Tibial artery (tissue), 4 donors: ENCODE measurements around the gene DARS1.

ENCODE experiments used
- DNase-seq, 2 donors: peaks; one replicate each; pipeline ENCODE4 v3.0.0-alpha.2; 2019
- H3K27ac ChIP-seq, 2 donors: fragments of 200-600 bp; sonication (generic) in 1 of 2; 1 replicate in 1 of 2; 2 replicates in 1 of 2; pipeline ENCODE4 v1.5.1; 2018 to 2019; ENCODE audit warnings: mild to moderate bottlenecking in 1 of 2
- H3K27me3 ChIP-seq, 2 donors: fragments of 200-600 bp; sonication (generic) in 1 of 2; one replicate each; pipeline versions ENCODE4 v1.5.1 to v1.6.0; 2016 to 2019
- H3K36me3 ChIP-seq, 3 donors: fragments of 200-600 bp; sonication (generic) in 2 of 3; one replicate each; pipeline ENCODE4 v1.5.1; 2016 to 2019; ENCODE audit warnings: mild to moderate bottlenecking in 2 of 3
- H3K4me1 ChIP-seq, 4 donors: fragments of 200-600 bp; sonication (generic) in 2 of 4; 1 replicate in 3 of 4; 2 replicates in 1 of 4; pipeline ENCODE4 v1.5.1; 2016 to 2019
- H3K4me3 ChIP-seq, 2 donors: fragments of 200-600 bp; sonication (generic) in 1 of 2; 1 replicate in 1 of 2; 2 replicates in 1 of 2; pipeline ENCODE4 v1.5.1; 2018 to 2019; ENCODE audit warnings: mild to moderate bottlenecking in 2 of 2
- H3K9me3 ChIP-seq, 3 donors: fragments of 200-600 bp; sonication (generic) in 1 of 3; one replicate each; pipeline ENCODE4 v1.5.1; 2016 to 2019
- intact Hi-C: fragments of 100-400 bp; cut with DNase I; formaldehyde crosslinking; loops from one replicate; pipeline ENCODE4 v1.15.0; 2023; ENCODE audit warnings: low total_unique reads
- TF ChIP-seq, protein P1 (sequence below), 2 experiments: fragments of 200-600 bp in 1 of 2; fragments of 450-650 bp in 1 of 2; IDR thresholded peaks; one replicate each; pipeline ENCODE4 v1.5.1; 2017 to 2019; ENCODE audit warnings: antibody characterized with exemption in 2 of 2, mild to moderate bottlenecking in 1 of 2, moderate library complexity in 1 of 2

Gene DARS1

DNA sequence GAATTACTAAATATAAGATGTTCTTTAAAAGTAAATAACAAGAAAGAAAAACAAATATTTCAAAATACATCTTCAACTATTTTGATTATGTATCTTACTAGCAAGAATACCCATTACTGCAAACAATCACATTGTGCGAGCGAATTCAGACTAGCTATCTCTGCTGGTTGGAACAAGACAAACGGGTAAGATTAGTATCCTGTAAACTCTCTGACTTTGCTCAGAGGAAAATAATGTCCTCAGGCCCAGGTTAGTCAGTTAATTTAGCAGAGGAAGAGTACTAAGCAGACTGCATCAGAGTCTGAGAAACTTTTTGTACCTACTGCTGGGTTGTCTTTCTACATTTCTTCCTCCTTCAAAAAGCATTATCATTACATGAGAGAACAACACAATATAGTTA, 58.8 kb downstream of the DARS1 start:
- Histone ChIP-seq H3K27me3 (no peaks in the 10 kb centered on the region), H3K36me3 (peaks cover 20 to 57% (median 32%) of the 10 kb centered on the region in 3 donors), H3K4me1 (peaks cover 0 to 4% (median 0%) of the 10 kb centered on the region in 4 donors), H3K4me3 (no peak overlapping the region), H3K27ac (no peak overlapping the region), H3K9me3 (no peaks in the 10 kb centered on the region)
- TF ChIP-seq, protein P1, sequence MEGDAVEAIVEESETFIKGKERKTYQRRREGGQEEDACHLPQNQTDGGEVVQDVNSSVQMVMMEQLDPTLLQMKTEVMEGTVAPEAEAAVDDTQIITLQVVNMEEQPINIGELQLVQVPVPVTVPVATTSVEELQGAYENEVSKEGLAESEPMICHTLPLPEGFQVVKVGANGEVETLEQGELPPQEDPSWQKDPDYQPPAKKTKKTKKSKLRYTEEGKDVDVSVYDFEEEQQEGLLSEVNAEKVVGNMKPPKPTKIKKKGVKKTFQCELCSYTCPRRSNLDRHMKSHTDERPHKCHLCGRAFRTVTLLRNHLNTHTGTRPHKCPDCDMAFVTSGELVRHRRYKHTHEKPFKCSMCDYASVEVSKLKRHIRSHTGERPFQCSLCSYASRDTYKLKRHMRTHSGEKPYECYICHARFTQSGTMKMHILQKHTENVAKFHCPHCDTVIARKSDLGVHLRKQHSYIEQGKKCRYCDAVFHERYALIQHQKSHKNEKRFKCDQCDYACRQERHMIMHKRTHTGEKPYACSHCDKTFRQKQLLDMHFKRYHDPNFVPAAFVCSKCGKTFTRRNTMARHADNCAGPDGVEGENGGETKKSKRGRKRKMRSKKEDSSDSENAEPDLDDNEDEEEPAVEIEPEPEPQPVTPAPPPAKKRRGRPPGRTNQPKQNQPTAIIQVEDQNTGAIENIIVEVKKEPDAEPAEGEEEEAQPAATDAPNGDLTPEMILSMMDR (IDR thresholded peaks at IDR 0.05): no peak
- DNase-seq: no peak
- intact Hi-C loops: no loop called here

DNA sequence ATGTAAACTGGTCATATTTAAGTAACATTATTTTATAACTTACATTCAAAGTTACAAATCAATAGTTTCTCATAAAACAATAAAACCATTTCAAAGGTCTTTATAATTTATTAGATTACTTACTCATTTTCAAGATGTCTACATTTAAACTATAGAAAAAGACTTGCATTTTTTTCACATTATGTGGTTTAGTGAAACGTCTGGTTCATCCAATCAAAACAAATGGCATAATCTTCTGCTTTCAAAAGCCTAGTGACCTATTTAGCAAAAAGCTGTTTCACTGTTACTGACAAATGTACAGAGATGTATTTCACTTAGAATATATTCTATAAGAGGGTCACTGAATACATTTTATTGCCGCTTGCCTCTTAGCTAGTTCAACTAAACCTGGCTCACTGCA, 59.9 kb downstream of the DARS1 start:
- no peak overlapping the region for H3K27ac ChIP-seq
- H3K36me3 ChIP-seq: peaks cover 10 to 52% (median 24%) of the 10 kb centered on the region in 3 donors
- no peak overlapping the region for H3K4me3 ChIP-seq
- intact Hi-C loops: no loop called here
- no peak for DNase-seq
- TF ChIP-seq, protein P1 (IDR thresholded peaks at IDR 0.05): no peak
- no peaks in the 10 kb centered on the region for H3K27me3 ChIP-seq
- H3K4me1 ChIP-seq: peaks cover 0 to 4% (median 0%) of the 10 kb centered on the region in 4 donors
- no peaks in the 10 kb centered on the region for H3K9me3 ChIP-seq

DNA sequence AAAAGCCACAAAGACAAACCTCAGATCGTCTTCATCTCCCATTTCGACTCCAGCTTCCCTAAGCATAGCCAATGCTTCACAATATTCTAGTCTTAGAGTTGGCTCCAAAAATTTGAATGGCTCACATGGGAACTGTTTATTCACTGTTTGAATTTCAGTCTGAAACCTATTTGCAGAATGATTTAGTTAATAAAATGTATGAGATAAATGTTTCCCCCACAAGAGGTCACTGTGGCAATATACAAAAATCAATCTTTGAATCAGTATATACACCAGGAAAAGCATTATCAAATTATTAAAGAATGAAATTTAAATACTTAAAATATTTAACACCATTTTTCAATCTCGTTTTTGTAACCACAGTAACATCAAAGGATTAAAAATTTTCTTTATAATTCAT, 69.2 kb downstream of the DARS1 start:
- Histone ChIP-seq H3K4me1 (no peaks in the 10 kb centered on the region), H3K9me3 (no peaks in the 10 kb centered on the region), H3K27me3 (no peaks in the 10 kb centered on the region), H3K27ac (no peak overlapping the region), H3K4me3 (no peak overlapping the region), H3K36me3 (peaks cover 6 to 19% (median 11%) of the 10 kb centered on the region in 3 donors)
- TF ChIP-seq, protein P1 (IDR thresholded peaks at IDR 0.05): peak; percentile 25 to 31
- intact Hi-C loops: loop anchor here (10.0 kb wide), 1 partner anchor 469 kb away; no protein-coding TSS in a partner anchor
- DNase-seq: no peak

DNA sequence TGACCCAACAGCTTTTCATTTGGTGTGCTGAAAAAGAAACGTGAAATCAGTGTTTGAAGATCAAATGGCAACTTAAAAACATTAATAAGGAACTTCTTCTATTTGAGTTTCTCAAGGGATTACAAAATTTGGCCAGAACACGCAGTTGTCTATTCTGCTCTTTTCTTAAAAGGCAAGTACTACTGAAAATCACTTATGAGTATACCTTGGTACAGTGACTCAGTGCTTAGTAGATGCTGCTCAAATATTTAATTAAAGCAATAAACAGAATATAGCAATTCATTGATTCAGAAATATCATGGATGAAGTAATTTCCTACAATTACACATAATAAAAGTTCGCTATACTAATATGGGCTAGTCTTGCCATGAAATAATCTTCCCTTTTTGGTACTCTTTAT, 70.9 kb downstream of the DARS1 start:
- TF ChIP-seq, protein P1 (IDR thresholded peaks at IDR 0.05): no peak
- peaks cover 8 to 24% (median 22%) of the 10 kb centered on the region in 3 donors for H3K36me3 ChIP-seq
- no peak overlapping the region for H3K4me3 ChIP-seq
- H3K27me3 ChIP-seq: no peaks in the 10 kb centered on the region
- H3K27ac ChIP-seq: no peak overlapping the region
- no peaks in the 10 kb centered on the region for H3K4me1 ChIP-seq
- no peak for DNase-seq
- H3K9me3 ChIP-seq: no peaks in the 10 kb centered on the region
- intact Hi-C loops: loop anchor here (10.0 kb wide), 1 partner anchor 470 kb away; no protein-coding TSS in a partner anchor

DNA sequence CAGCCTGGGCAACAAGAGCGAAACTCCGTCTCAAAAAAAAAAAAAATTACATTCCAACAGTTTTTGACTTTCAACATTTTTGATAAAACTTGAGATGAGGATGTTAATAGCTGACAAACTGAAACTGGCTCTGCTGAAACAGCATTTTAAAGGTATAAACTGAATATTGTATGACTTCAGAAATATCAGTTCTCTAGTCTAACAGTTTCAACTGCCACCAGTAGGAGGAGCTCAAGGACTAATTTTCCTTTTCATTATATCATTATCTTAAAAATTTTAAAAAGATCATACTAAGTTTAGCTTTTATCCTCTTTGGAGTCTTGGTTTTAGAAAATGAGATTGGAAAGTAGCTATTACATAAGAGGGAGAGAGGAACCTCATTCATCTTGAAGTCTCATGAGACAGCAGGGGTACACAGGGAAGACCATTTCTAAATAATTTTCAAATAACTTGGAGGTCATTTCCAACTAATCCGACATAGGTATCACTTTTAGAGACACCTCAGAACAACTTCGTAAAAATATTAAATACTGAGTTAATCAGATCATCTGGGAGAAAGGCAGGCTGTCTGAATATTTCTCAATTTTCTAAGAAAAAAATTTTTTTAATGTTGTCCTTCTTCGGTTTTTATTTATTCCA, 71.6 kb downstream of the DARS1 start:
- intact Hi-C loops: loop anchor here (10.0 kb wide), 1 partner anchor 471 kb away; no protein-coding TSS in a partner anchor

More for the DNA sequence above, 71.6 kb downstream of the DARS1 start:
- Histone ChIP-seq H3K4me1 (no peaks in the 10 kb centered on the region), H3K27ac (no peak overlapping the region), H3K36me3 (peaks cover 14 to 30% (median 22%) of the 10 kb centered on the region in 3 donors), H3K4me3 (no peak overlapping the region), H3K9me3 (no peaks in the 10 kb centered on the region), H3K27me3 (no peaks in the 10 kb centered on the region)
- TF ChIP-seq, protein P1 (IDR thresholded peaks at IDR 0.05): peak; percentile 54 to 76
- DNase-seq: no peak
